OCI-LY1 (cell line): ENCODE data around the gene SCAP.

Source experiments
- EZH2 ChIP-seq: fragments of 200-600 bp; sonication (generic), shearing (Covaris generic); IDR thresholded peaks from 2 replicates; pipeline ENCODE4 v1.8.0; 2017; ENCODE audit warnings: borderline replicate concordance, mixed run types, mild to moderate bottlenecking, antibody characterized with exemption, low read length, moderate library complexity, mixed read lengths
- TF ChIP-seq, protein P1 (sequence below): fragments of 200-600 bp; sonication (generic), shearing (Covaris generic); IDR thresholded peaks from 2 replicates; pipeline ENCODE4 v1.5.1; 2017; ENCODE audit warnings: mild to moderate bottlenecking, antibody characterized with exemption, low read length, moderate library complexity, mixed read lengths

DNA sequence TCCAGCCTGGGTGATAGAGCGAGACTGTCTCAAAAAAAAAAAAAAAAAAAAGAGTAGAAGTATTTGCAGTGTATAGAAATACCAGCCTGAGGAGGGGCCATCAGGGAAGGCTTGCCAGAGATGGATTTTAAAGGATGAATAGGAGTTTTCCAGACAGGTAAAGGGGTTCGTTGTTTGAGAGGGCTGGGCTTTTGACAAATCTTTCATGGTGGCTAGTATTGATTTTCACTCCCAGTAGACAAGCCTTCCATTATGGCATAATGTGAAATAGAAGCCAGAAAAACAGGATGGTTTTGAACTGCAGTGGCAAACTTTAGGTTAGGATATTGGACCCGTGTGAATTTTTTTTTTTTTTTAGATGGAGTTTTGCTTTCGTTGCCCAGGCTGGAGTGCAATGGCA, 91.3 kb downstream of the SCAP start:
- TF ChIP-seq, protein P1, sequence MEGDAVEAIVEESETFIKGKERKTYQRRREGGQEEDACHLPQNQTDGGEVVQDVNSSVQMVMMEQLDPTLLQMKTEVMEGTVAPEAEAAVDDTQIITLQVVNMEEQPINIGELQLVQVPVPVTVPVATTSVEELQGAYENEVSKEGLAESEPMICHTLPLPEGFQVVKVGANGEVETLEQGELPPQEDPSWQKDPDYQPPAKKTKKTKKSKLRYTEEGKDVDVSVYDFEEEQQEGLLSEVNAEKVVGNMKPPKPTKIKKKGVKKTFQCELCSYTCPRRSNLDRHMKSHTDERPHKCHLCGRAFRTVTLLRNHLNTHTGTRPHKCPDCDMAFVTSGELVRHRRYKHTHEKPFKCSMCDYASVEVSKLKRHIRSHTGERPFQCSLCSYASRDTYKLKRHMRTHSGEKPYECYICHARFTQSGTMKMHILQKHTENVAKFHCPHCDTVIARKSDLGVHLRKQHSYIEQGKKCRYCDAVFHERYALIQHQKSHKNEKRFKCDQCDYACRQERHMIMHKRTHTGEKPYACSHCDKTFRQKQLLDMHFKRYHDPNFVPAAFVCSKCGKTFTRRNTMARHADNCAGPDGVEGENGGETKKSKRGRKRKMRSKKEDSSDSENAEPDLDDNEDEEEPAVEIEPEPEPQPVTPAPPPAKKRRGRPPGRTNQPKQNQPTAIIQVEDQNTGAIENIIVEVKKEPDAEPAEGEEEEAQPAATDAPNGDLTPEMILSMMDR, result no peak
- TF ChIP-seq EZH2, result no peak
